Measurements from ENCODE around the gene UBE2E2. TPM values are rescaled to one million over a fixed set of nuclear protein-coding genes. Genes with fewer than 3 reads are reported as not detected.

UBE2E2 gene
- total and polyA plus RNA-seq, 2 of the 13 experiments (the other 11 are each of a cell fraction or from before 2014, with no cell fraction given) = 0.77 to 1.5 TPM

GRCh38 chr3:23537101-23537551 lies 334.0 kb downstream of the UBE2E2 start:
- Histone ChIP-seq H3K4me1 (ENCODE audit: insufficient read depth, low read length) (no peaks in the 10 kb centered on the region), H3K27me3 (ENCODE audit: control insufficient read depth in 1 of 2, insufficient read depth in 2 of 2, low read length in 2 of 2) (no peaks in the 10 kb centered on the region), H3K9ac (ENCODE audit: insufficient read depth, low read depth, low read length) (no peak overlapping the region), H3K4me2 (ENCODE audit: low read depth, low read length) (no peak overlapping the region), H4K20me1 (ENCODE audit: insufficient read depth, low read length) (no peaks in the 10 kb centered on the region), H3K9me3 (ENCODE audit: low read length) (no peaks in the 10 kb centered on the region), H3K79me2 (ENCODE audit: insufficient read depth, low read length) (no peaks in the 10 kb centered on the region), H2AFZ (ENCODE audit: low read length) (no peak overlapping the region), H3K36me3 (replicated peaks in 1 of 2; ENCODE audit: control insufficient read depth in 1 of 2, insufficient read depth in 2 of 2, low read length in 2 of 2) (no peaks in the 10 kb centered on the region), H3K27ac (ENCODE audit: extremely low read length, insufficient read depth, low read length) (no peak overlapping the region), H3K4me3 (replicated peaks in 1 of 3; ENCODE audit: insufficient read depth in 1 of 3, low read depth in 2 of 3, low read length in 3 of 3) (no peak overlapping the region)
- in situ Hi-C loops (cut with HindIII; ENCODE audit: extremely low pct_ligation_motif_present, low pct_unique_long_range_greater_than_20kb) = no loop called here
- intact Hi-C loops (cut with micrococcal nuclease; ENCODE audit: unreplicated experiment) = no loop called here
- ATAC-seq = no peak
- DNase-seq (ENCODE audit: low spot score) = no peak
- BruUV-seq (replicated peaks) = no TSS peak
- POLR2A ChIA-PET = no interaction called here
- 14% methylated on average over 4 of the region's 4 CpGs for WGBS (ENCODE audit: low lambda C conversion rate)
- no peak for FAIRE-seq
- CTCF ChIA-PET (ENCODE audit: low intra/inter-chr PET ratio, low total read pairs) = no interaction called here
- TF ChIP-seq SNAPC5 (CRISPR knock-in tag; IDR thresholded peaks at IDR 0.05; ENCODE audit: borderline replicate concordance) (no peak), MED1 (CRISPR knock-in tag; IDR thresholded peaks at IDR 0.05) (no peak), ZXDC (CRISPR knock-in tag; IDR thresholded peaks at IDR 0.05) (no peak), SUZ12 (IDR thresholded peaks at IDR 0.05; ENCODE audit: low read depth, low read length) (no peak), RARG (CRISPR knock-in tag; IDR thresholded peaks at IDR 0.05; ENCODE audit: low read depth) (no peak), ZNF615 (CRISPR knock-in tag; IDR thresholded peaks at IDR 0.05; ENCODE audit: borderline replicate concordance) (no peak), FIP1L1 (IDR thresholded peaks at IDR 0.05; ENCODE audit: borderline replicate concordance, insufficient read depth, low read depth, low read length) (no peak), ZNF850 (CRISPR knock-in tag; conservative IDR thresholded peaks at IDR 0.05) (no peak), ATAD3A (CRISPR knock-in tag; IDR thresholded peaks at IDR 0.05) (no peak), ZEB1 (IDR thresholded peaks at IDR 0.05; ENCODE audit: insufficient replicate concordance, low read depth) (no peak), ZKSCAN5 (CRISPR knock-in tag; IDR thresholded peaks at IDR 0.05) (no peak), ZNF101 (CRISPR knock-in tag; IDR thresholded peaks at IDR 0.05; ENCODE audit: borderline replicate concordance, low read depth) (no peak), RFXANK (CRISPR knock-in tag; IDR thresholded peaks at IDR 0.05) (no peak), ZNF740 (CRISPR knock-in tag; IDR thresholded peaks at IDR 0.05) (no peak), ZNF644 (CRISPR knock-in tag; IDR thresholded peaks at IDR 0.05; ENCODE audit: low read depth) (no peak), PHB2 (IDR thresholded peaks at IDR 0.05; ENCODE audit: partially characterized antibody) (no peak), ZNF567 (CRISPR knock-in tag; IDR thresholded peaks at IDR 0.05; ENCODE audit: borderline replicate concordance) (no peak)

Measured in HepG2 (cell line).